Measurements from ENCODE around the gene KCTD8.

GRCh38 chr4:44194365-44194764 is 254.2 kb downstream of the KCTD8 start:
- TF ChIP-seq BHLHE40 (IDR thresholded peaks at IDR 0.05; ENCODE audit: low read depth, low read length) (no peak), CTCF (IDR thresholded peaks at IDR 0.05) (no peak), REST (IDR thresholded peaks at IDR 0.05) (no peak), CHD2 (IDR thresholded peaks at IDR 0.05; ENCODE audit: low read length, partially characterized antibody) (no peak), EP300 (IDR thresholded peaks at IDR 0.05) (no peak), MYC (IDR thresholded peaks at IDR 0.05; ENCODE audit: borderline replicate concordance, low read length) (no peak)
